Neural cell (in vitro differentiated cells): ENCODE measurements around the gene INPP5A.

ENCODE experiments used
- CTCF ChIP-seq: fragments of 450-650 bp; IDR thresholded peaks from 2 replicates; pipeline ENCODE4 v1.5.1; 2014; ENCODE audit warnings: antibody characterized with exemption, mild to moderate bottlenecking, moderate library complexity; ENCODE audit not compliant: poor library complexity, severe bottlenecking
- EZH2 ChIP-seq: fragments of 200-600, 300-800 bp; shearing (Covaris generic), sonication (generic); IDR thresholded peaks from 2 replicates; pipeline ENCODE4 v1.6.1; 2014; ENCODE audit warnings: antibody characterized with exemption, low read length, borderline replicate concordance, mild to moderate bottlenecking; ENCODE audit not compliant: insufficient read depth, poor library complexity, severe bottlenecking
- POLR2AphosphoS5 ChIP-seq: IDR thresholded peaks from 2 replicates; pipeline ENCODE4 v1.6.1; 2012
- SMC3 ChIP-seq: fragments of 450-650 bp; conservative IDR thresholded peaks from 2 replicates; pipeline ENCODE4 v1.6.1; 2014; ENCODE audit warnings: antibody characterized with exemption, mild to moderate bottlenecking, moderate library complexity; ENCODE audit not compliant: poor library complexity
- TF ChIP-seq, protein P1 (sequence below): IDR thresholded peaks from 2 replicates; pipeline ENCODE4 v1.6.1; 2012; ENCODE audit warnings: borderline replicate concordance

DNA sequence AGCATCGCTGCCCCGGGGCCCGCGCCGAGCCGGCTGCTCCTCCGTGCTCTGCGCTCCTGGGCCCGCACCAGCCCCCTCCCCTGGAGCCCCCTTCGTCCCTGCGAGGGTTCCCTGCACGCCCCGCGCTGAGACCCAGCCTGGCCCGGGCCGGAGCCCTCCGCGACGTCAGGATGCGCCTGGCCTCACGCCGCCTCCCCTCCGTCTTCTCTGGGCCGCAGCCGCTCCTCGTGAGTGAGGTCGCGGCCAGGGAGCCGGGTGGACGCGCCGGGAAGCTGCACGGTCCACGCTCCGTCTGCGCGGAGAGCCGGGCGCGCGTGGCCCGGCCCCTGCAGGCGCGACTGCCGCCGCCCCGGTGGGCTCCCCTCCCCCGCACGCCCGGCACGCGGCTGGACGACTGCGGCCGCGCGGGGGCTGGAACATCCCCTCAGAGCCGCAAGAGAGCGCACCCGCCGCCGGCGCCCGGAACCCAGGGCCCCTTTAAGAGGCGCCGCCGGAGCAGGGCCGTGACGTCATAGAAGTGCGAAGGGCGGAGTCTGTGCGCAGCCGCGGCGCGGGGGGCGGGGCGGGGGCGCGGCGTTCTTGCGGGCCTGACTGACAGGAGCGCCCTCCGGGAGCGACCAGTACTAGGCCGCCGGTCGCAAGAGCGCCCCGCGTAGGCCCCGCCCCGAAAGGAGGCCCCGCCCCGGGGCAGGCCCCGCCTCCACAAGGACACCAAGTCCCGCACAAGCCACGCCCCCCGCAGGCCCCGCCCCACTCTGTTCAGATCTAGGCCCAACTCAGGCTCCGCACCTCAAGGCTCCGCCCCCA is 507 bp upstream of the INPP5A start:
- TF ChIP-seq, protein P1, sequence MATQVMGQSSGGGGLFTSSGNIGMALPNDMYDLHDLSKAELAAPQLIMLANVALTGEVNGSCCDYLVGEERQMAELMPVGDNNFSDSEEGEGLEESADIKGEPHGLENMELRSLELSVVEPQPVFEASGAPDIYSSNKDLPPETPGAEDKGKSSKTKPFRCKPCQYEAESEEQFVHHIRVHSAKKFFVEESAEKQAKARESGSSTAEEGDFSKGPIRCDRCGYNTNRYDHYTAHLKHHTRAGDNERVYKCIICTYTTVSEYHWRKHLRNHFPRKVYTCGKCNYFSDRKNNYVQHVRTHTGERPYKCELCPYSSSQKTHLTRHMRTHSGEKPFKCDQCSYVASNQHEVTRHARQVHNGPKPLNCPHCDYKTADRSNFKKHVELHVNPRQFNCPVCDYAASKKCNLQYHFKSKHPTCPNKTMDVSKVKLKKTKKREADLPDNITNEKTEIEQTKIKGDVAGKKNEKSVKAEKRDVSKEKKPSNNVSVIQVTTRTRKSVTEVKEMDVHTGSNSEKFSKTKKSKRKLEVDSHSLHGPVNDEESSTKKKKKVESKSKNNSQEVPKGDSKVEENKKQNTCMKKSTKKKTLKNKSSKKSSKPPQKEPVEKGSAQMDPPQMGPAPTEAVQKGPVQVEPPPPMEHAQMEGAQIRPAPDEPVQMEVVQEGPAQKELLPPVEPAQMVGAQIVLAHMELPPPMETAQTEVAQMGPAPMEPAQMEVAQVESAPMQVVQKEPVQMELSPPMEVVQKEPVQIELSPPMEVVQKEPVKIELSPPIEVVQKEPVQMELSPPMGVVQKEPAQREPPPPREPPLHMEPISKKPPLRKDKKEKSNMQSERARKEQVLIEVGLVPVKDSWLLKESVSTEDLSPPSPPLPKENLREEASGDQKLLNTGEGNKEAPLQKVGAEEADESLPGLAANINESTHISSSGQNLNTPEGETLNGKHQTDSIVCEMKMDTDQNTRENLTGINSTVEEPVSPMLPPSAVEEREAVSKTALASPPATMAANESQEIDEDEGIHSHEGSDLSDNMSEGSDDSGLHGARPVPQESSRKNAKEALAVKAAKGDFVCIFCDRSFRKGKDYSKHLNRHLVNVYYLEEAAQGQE: peak; percentile 62
- peak; percentile 78 for TF ChIP-seq SMC3
- TF ChIP-seq CTCF: peak; percentile 79
- no peak for TF ChIP-seq EZH2
- TF ChIP-seq POLR2AphosphoS5: peak; percentile 60
